ENCODE measurements around the gene LYZL1.

Gene LYZL1

GRCh38 chr10:29259498-29259897 lies 29.4 kb upstream of the LYZL1 start:
- no peak for DNase-seq (ENCODE audit: low read depth)
- H3K4me3 ChIP-seq (ENCODE audit: low read depth, low read length): no peak overlapping the region
- TF ChIP-seq, protein P1, sequence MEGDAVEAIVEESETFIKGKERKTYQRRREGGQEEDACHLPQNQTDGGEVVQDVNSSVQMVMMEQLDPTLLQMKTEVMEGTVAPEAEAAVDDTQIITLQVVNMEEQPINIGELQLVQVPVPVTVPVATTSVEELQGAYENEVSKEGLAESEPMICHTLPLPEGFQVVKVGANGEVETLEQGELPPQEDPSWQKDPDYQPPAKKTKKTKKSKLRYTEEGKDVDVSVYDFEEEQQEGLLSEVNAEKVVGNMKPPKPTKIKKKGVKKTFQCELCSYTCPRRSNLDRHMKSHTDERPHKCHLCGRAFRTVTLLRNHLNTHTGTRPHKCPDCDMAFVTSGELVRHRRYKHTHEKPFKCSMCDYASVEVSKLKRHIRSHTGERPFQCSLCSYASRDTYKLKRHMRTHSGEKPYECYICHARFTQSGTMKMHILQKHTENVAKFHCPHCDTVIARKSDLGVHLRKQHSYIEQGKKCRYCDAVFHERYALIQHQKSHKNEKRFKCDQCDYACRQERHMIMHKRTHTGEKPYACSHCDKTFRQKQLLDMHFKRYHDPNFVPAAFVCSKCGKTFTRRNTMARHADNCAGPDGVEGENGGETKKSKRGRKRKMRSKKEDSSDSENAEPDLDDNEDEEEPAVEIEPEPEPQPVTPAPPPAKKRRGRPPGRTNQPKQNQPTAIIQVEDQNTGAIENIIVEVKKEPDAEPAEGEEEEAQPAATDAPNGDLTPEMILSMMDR (IDR thresholded peaks at IDR 0.05; ENCODE audit: control insufficient read depth, extremely low read depth, insufficient read depth): no peak

- TF ChIP-seq, protein P1 (IDR thresholded peaks at IDR 0.05; ENCODE audit: control insufficient read depth, extremely low read depth, insufficient read depth): no peak
- no peak overlapping the region for H3K4me3 ChIP-seq (ENCODE audit: low read depth, low read length)
- no peak for DNase-seq (ENCODE audit: low read depth)
Measured at GRCh38 chr10:29263506-29263905, 25.4 kb upstream of the LYZL1 start.

DNA sequence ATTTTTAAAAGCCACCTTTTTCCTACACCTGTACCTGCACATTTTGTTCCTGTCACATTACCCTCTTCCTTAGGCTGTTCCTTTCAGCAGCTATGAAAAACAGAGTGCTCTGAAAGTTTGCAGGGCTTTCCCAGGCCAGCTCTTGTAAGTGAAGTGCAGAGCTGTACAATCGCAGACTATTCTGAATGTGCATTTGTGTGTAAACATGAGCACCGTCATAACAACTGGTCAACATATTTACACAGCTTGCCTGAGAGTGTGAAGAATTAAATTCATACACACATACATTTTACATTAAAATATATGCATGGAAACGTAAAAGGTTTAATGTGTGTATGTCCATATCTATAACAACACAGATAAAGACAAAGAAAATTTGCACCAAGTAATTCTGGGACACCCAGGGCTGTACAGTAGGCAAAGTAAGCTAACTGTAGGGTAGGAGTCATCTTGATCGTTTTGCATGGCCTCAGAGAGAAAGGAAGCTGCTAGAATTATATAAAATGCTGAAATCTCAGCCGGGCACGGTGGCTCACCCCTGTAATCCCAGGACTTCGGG lies 23.6 kb upstream of the LYZL1 start:
- TF ChIP-seq, protein P1 (IDR thresholded peaks at IDR 0.05; ENCODE audit: control insufficient read depth, extremely low read depth, insufficient read depth): no peak
- no peak for DNase-seq (ENCODE audit: low read depth)
- H3K4me3 ChIP-seq (ENCODE audit: low read depth, low read length): no peak overlapping the region

DNA sequence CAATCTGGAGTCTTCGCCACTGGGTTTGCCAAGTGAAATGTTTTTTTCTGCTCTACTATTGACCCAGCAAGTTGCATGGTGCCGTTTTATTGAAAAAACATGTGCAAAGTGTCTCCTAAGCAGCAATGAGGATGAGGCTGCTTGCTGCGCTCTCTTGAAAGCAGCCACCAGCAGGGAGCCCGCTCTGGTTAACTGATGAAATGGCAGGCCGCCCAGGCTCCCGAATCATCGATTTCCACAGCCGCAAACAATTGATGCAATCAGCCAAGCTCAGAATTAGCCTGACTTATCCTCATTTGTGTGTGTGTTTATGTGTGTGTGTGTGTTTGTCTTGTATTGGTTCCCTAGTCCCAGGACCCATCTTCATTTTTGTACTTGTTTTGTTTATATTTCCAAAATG lies 22.2 kb upstream of the LYZL1 start:
- DNase-seq (ENCODE audit: low read depth): no peak
- TF ChIP-seq, protein P1 (IDR thresholded peaks at IDR 0.05; ENCODE audit: control insufficient read depth, extremely low read depth, insufficient read depth): no peak
- H3K4me3 ChIP-seq (ENCODE audit: low read depth, low read length): no peak overlapping the region

GRCh38 chr10:29268011-29268410 lies 20.9 kb upstream of the LYZL1 start:
- no peak overlapping the region for H3K4me3 ChIP-seq (ENCODE audit: low read depth, low read length)
- DNase-seq (ENCODE audit: low read depth): no peak
- TF ChIP-seq, protein P1 (IDR thresholded peaks at IDR 0.05; ENCODE audit: control insufficient read depth, extremely low read depth, insufficient read depth): no peak

- TF ChIP-seq, protein P1 (IDR thresholded peaks at IDR 0.05; ENCODE audit: control insufficient read depth, extremely low read depth, insufficient read depth): no peak
- no peak for DNase-seq (ENCODE audit: low read depth)
- H3K4me3 ChIP-seq (ENCODE audit: low read depth, low read length): no peak overlapping the region
Measured at GRCh38 chr10:29269486-29269885, 19.4 kb upstream of the LYZL1 start.

- H3K4me3 ChIP-seq (ENCODE audit: low read depth, low read length): no peak overlapping the region
- TF ChIP-seq, protein P1 (IDR thresholded peaks at IDR 0.05; ENCODE audit: control insufficient read depth, extremely low read depth, insufficient read depth): no peak
- DNase-seq (ENCODE audit: low read depth): no peak
Measured at GRCh38 chr10:29270883-29271282, 18.0 kb upstream of the LYZL1 start.
